WTC11 (cell line): ENCODE data around the gene CYGB.

Experiments used
- ETV6 ChIP-seq: sonication (generic); formaldehyde crosslinking; IDR thresholded peaks from 2 replicates; pipeline ENCODE4 v1.8.1; 2022; ENCODE audit warnings: mild to moderate bottlenecking, missing genetic modification reagents
- GTF2I ChIP-seq: fragments of 250-450 bp; sonication (Bioruptor Pico); conservative IDR thresholded peaks from 2 replicates; pipeline ENCODE4 v1.4.0; 2021; ENCODE audit warnings: mild to moderate bottlenecking
- MXD4 ChIP-seq: fragments of 250-450 bp; sonication (Bioruptor Pico); IDR thresholded peaks from 2 replicates; pipeline ENCODE4 v1.8.0; 2021; ENCODE audit warnings: mild to moderate bottlenecking, moderate library complexity, borderline replicate concordance
- TCF7 ChIP-seq: sonication (generic); formaldehyde crosslinking; IDR thresholded peaks from 2 replicates; pipeline ENCODE4 v1.8.0; 2022; ENCODE audit warnings: mild to moderate bottlenecking, low read depth, missing genetic modification reagents, moderate library complexity
- ZNF138 ChIP-seq: sonication (generic); formaldehyde crosslinking; conservative IDR thresholded peaks from 2 replicates; pipeline ENCODE4 v1.8.1; 2022; ENCODE audit warnings: mild to moderate bottlenecking, moderate library complexity, missing genetic modification reagents
- TF ChIP-seq, protein P1 (sequence below): sonication (generic); formaldehyde crosslinking; IDR thresholded peaks from 2 replicates; pipeline ENCODE4 v1.8.0; 2022; ENCODE audit warnings: mild to moderate bottlenecking, missing genetic modification reagents
- TF ChIP-seq, protein P2 (sequence below): sonication (generic); formaldehyde crosslinking; IDR thresholded peaks from 2 replicates; pipeline ENCODE4 v1.8.0; 2023; ENCODE audit warnings: missing genetic modification reagents
- TF ChIP-seq, protein P3 (sequence below): fragments of 200-600 bp; IDR thresholded peaks from 2 replicates; pipeline ENCODE4 v1.8.0; 2022; ENCODE audit warnings: antibody characterized with exemption
- TF ChIP-seq, protein P4 (sequence below): sonication (generic); formaldehyde crosslinking; IDR thresholded peaks from 2 replicates; pipeline ENCODE4 v1.8.1; 2022; ENCODE audit warnings: missing genetic modification reagents, borderline replicate concordance

DNA sequence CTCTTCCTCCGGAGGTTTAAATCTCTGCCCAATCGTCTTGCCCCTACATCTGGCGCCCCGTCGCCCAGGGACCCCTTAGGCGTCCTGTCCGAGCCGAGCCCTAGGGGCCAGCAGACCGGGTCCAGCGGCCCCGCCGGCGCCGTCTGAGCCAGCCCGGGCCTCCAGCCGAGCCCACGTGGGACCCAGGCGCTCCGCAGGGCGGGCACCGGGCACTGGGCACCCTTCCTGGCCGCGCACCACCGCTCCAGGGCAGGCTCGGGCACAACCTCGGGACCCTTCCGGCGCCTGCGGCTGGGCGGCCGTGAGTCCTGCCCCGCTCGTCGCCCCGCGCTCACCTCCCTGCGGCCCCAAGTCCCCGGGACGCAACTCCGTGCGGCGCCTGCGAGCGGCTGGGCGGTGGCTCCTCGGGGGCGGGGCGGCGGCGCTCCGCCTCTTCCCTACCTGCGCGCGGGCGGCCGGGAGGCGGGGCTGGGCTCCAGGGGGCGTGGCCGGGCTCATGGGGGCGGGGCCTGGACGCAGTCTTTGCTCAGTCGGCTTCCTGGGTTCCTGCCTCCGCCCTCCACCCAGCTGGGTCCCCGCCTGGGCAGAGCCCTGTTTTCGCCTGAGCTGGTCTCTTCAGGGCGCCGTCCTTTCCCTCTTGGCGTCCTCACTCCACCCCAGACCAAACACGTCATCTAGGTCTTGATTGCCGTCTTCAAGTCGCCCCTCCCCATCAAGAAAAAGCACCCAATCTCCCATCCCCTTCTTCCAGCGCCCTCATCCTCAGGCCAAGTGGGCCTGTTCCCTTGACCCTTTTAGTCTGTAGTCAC is 36.3 kb downstream of the CYGB start, which contains the start of gene RHBDF2:
- no peak for TF ChIP-seq GTF2I (CRISPR knock-in tag)
- TF ChIP-seq ETV6 (CRISPR knock-in tag): no peak; the same call in 1 of the 2 replicates
- TF ChIP-seq, protein P1, sequence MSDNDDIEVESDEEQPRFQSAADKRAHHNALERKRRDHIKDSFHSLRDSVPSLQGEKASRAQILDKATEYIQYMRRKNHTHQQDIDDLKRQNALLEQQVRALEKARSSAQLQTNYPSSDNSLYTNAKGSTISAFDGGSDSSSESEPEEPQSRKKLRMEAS (CRISPR knock-in tag): peak; percentile 42; the same call in 1 of the 2 replicates
- TF ChIP-seq, protein P2, sequence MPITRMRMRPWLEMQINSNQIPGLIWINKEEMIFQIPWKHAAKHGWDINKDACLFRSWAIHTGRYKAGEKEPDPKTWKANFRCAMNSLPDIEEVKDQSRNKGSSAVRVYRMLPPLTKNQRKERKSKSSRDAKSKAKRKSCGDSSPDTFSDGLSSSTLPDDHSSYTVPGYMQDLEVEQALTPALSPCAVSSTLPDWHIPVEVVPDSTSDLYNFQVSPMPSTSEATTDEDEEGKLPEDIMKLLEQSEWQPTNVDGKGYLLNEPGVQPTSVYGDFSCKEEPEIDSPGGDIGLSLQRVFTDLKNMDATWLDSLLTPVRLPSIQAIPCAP (CRISPR knock-in tag): no peak
- TF ChIP-seq, protein P3, sequence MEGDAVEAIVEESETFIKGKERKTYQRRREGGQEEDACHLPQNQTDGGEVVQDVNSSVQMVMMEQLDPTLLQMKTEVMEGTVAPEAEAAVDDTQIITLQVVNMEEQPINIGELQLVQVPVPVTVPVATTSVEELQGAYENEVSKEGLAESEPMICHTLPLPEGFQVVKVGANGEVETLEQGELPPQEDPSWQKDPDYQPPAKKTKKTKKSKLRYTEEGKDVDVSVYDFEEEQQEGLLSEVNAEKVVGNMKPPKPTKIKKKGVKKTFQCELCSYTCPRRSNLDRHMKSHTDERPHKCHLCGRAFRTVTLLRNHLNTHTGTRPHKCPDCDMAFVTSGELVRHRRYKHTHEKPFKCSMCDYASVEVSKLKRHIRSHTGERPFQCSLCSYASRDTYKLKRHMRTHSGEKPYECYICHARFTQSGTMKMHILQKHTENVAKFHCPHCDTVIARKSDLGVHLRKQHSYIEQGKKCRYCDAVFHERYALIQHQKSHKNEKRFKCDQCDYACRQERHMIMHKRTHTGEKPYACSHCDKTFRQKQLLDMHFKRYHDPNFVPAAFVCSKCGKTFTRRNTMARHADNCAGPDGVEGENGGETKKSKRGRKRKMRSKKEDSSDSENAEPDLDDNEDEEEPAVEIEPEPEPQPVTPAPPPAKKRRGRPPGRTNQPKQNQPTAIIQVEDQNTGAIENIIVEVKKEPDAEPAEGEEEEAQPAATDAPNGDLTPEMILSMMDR: no peak
- TF ChIP-seq ZNF138 (CRISPR knock-in tag): no peak
- no peak for TF ChIP-seq TCF7 (CRISPR knock-in tag)
- TF ChIP-seq, protein P4, sequence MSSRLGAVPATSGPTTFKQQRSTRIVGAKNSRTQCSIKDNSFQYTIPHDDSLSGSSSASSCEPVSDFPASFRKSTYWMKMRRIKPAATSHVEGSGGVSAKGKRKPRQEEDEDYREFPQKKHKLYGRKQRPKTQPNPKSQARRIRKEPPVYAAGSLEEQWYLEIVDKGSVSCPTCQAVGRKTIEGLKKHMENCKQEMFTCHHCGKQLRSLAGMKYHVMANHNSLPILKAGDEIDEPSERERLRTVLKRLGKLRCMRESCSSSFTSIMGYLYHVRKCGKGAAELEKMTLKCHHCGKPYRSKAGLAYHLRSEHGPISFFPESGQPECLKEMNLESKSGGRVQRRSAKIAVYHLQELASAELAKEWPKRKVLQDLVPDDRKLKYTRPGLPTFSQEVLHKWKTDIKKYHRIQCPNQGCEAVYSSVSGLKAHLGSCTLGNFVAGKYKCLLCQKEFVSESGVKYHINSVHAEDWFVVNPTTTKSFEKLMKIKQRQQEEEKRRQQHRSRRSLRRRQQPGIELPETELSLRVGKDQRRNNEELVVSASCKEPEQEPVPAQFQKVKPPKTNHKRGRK (CRISPR knock-in tag): no peak
- no peak for TF ChIP-seq MXD4 (CRISPR knock-in tag)
